ENCODE results near the gene CERK.

The CERK gene

GRCh38 chr22:46737976-46738646 lies at the start of gene CERK:
Gene CERK, minus strand, starts transcription at chr22:46738252. Its CDS starts 104 bp downstream, at chr22:46738148.
- DNase-seq, result peak; percentile 82

GRCh38 chr22:46783721-46784120 lies 45.7 kb upstream of the CERK start:
- no peak for DNase-seq

- DNase-seq, result peak; percentile 2
These were observed 44.1 kb upstream of the CERK start for GRCh38 chr22:46782200-46782599.

GRCh38 chr22:46781291-46781690 lies 43.2 kb upstream of the CERK start:
- DNase-seq, result no peak

- peak; percentile 9 for DNase-seq
These were observed 42.4 kb upstream of the CERK start for GRCh38 chr22:46780453-46780852.

GRCh38 chr22:46779651-46780050 lies 41.6 kb upstream of the CERK start:
- DNase-seq, result no peak

- DNase-seq, result no peak
These were observed 41.0 kb upstream of the CERK start for GRCh38 chr22:46779023-46779422.

GRCh38 chr22:46777609-46777970 lies 39.5 kb upstream of the CERK start:
- peak; percentile 65 for DNase-seq

- no peak for DNase-seq
These were observed 39.0 kb upstream of the CERK start for GRCh38 chr22:46776876-46777608.

GRCh38 chr22:46775850-46776826 lies 38.1 kb upstream of the CERK start:
- no peak for DNase-seq

GRCh38 chr22:46774980-46775849 lies 37.2 kb upstream of the CERK start:
- no peak for DNase-seq

- DNase-seq, result peak; percentile 46
These were observed 36.4 kb upstream of the CERK start for GRCh38 chr22:46774253-46774979.

- DNase-seq, result no peak
These were observed 35.0 kb upstream of the CERK start for GRCh38 chr22:46773076-46773475.

- DNase-seq, result no peak
These were observed 32.7 kb upstream of the CERK start for GRCh38 chr22:46770726-46771125.

- peak; percentile 15 for DNase-seq
These were observed 32.1 kb upstream of the CERK start for GRCh38 chr22:46770151-46770641.

- peak; percentile 14 for DNase-seq
These were observed 31.7 kb upstream of the CERK start for GRCh38 chr22:46769706-46770105.

GRCh38 chr22:46769191-46769675 lies 31.2 kb upstream of the CERK start:
- DNase-seq, result peak; percentile 16

GRCh38 chr22:46767249-46767985 lies 29.4 kb upstream of the CERK start:
- DNase-seq, result no peak

- DNase-seq, result no peak
These were observed 28.6 kb upstream of the CERK start for GRCh38 chr22:46766611-46767010.

- DNase-seq, result no peak
These were observed 26.9 kb upstream of the CERK start for GRCh38 chr22:46764779-46765485.
